B cell (primary cell): Measurements from ENCODE around the gene CEND1. TPM values are rescaled to one million over a fixed set of nuclear protein-coding genes. Genes with fewer than 3 reads are reported as not detected.

ENCODE experiments used
- ATAC-seq: fragments of 200-7000 bp; cut with Tn5 transposase; one replicate; pipeline ENCODE4 v1.10.0; 2021; ENCODE audit warnings: low read depth, mild to moderate bottlenecking, moderate number of reproducible peaks, moderate library complexity
- CTCF ChIA-PET: fragments of 350-600 bp; sonication (Branson Sonifier 250); formaldehyde crosslinking; loops from one replicate; lab custom pipeline; 2021; ENCODE audit warnings: antibody characterized with exemption, inconsistent platforms; lab: Charles Lee
- POLR2A ChIA-PET: fragments of 350-600 bp; sonication (Branson Sonifier 250); formaldehyde crosslinking; loops from one replicate; lab custom pipeline; 2021; ENCODE audit warnings: antibody characterized with exemption; lab: Charles Lee
- DNase-seq: peaks from one replicate; pipeline ENCODE4 v3.0.0; 2013
- H2AFZ ChIP-seq: 2 replicates; pipeline ENCODE4 v1.6.1; 2012; ENCODE audit warnings: mild to moderate bottlenecking, low read depth, low read length; ENCODE audit not compliant: insufficient read depth, poor library complexity, severe bottlenecking
- H3K27ac ChIP-seq, 2 donors: 1 replicate in 1 of 2; 2 replicates in 1 of 2; pipeline ENCODE4 v1.5.1; 2012 to 2013; ENCODE audit warnings: low read length in 2 of 2, mild to moderate bottlenecking in 2 of 2, moderate library complexity in 1 of 2
- H3K27me3 ChIP-seq, 4 experiments: fragments of 200-600 bp in 1 of 4; sonication (generic) in 1 of 4; replicated peaks in 1 of 4; 1 replicate in 2 of 4; 2 replicates in 2 of 4; pipeline versions ENCODE4 v1.6.1 to v1.7.0; 2013 to 2016; ENCODE audit warnings: low read length in 3 of 4, mild to moderate bottlenecking in 2 of 4, mixed read lengths in 1 of 4, moderate library complexity in 1 of 4; ENCODE audit not compliant: insufficient read depth in 4 of 4, control insufficient read depth in 3 of 4; ENCODE audit errors: control extremely low read depth in 1 of 4
- H3K36me3 ChIP-seq, 2 experiments: replicated peaks in 1 of 2; 1 replicate in 1 of 2; 2 replicates in 1 of 2; pipeline versions ENCODE4 v1.6.1 to v1.7.1; 2013; ENCODE audit warnings: low read length in 1 of 2; ENCODE audit not compliant: insufficient read depth in 2 of 2, control insufficient read depth in 1 of 2; ENCODE audit errors: control extremely low read depth in 1 of 2, extremely low read depth in 1 of 2
- H3K4me1 ChIP-seq, 2 donors: fragments of 200-600 bp in 1 of 2; sonication (generic) in 1 of 2; 1 replicate in 1 of 2; 2 replicates in 1 of 2; pipeline versions ENCODE4 v1.5.1 to v1.6.1; 2013 to 2017; ENCODE audit warnings: low read length in 2 of 2; ENCODE audit not compliant: control insufficient read depth in 2 of 2, insufficient read depth in 2 of 2
- H3K4me2 ChIP-seq: replicated peaks from 2 replicates; pipeline ENCODE3; 2012; ENCODE audit warnings: mild to moderate bottlenecking, low read depth, low read length; ENCODE audit not compliant: poor library complexity, severe bottlenecking
- H3K4me3 ChIP-seq, 5 experiments: fragments of 200-600 bp in 1 of 5; sonication (generic) in 1 of 5; 1 replicate in 3 of 5; 2 replicates in 2 of 5; pipeline versions ENCODE4 v1.5.1 to v1.7.0; 2011 to 2016; ENCODE audit warnings: low read length in 4 of 5, mild to moderate bottlenecking in 4 of 5, low read depth in 2 of 5, control low read depth in 1 of 5, moderate library complexity in 1 of 5; ENCODE audit not compliant: insufficient read depth in 1 of 5; ENCODE audit errors: control extremely low read depth in 1 of 5, extremely low read depth in 1 of 5
- H3K79me2 ChIP-seq: fragments of 200-600 bp; sonication (generic); one replicate; pipeline ENCODE4 v1.6.0; 2016; ENCODE audit warnings: low read length; ENCODE audit not compliant: control insufficient read depth, insufficient read depth
- H3K9ac ChIP-seq: fragments of 200-600 bp; sonication (generic); 2 replicates; pipeline ENCODE4 v1.6.1; 2017; ENCODE audit warnings: mild to moderate bottlenecking, low read length, moderate library complexity
- H3K9me3 ChIP-seq, 3 donors: one replicate each; pipeline versions ENCODE4 v1.6.1 to v1.7.1; 2013; ENCODE audit warnings: low read length in 2 of 3; ENCODE audit not compliant: control insufficient read depth in 2 of 3, insufficient read depth in 1 of 3; ENCODE audit errors: control extremely low read depth in 1 of 3
- H4K20me1 ChIP-seq: 2 replicates; pipeline ENCODE4 v1.6.0; 2012; ENCODE audit warnings: mild to moderate bottlenecking, low read length; ENCODE audit not compliant: insufficient read depth, control insufficient read depth, poor library complexity, severe bottlenecking
- H3K27ac Mint-ChIP-seq: one replicate; pipeline ENCODE4 v1.8.0; 2021; ENCODE audit warnings: mixed read lengths
- H3K27me3 Mint-ChIP-seq: one replicate; pipeline ENCODE4 v1.8.0; 2021; ENCODE audit warnings: mixed read lengths
- H3K4me1 Mint-ChIP-seq: one replicate; pipeline ENCODE4 v1.8.0; 2021; ENCODE audit warnings: mixed read lengths
- H3K4me3 Mint-ChIP-seq: one replicate; pipeline ENCODE4 v1.8.0; 2021; ENCODE audit warnings: mixed read lengths
- H3K9me3 Mint-ChIP-seq: one replicate; pipeline ENCODE4 v1.8.0; 2022; ENCODE audit warnings: mixed read lengths; ENCODE audit not compliant: insufficient read depth
- EZH2 ChIP-seq: IDR thresholded peaks from 2 replicates; pipeline ENCODE4 v1.6.1; 2012; ENCODE audit warnings: borderline replicate concordance, low read depth, mild to moderate bottlenecking, moderate library complexity, low read length; ENCODE audit not compliant: insufficient read depth, poor library complexity, severe bottlenecking
- WGBS: methylation state at CpG from one replicate; pipeline ENCODE4 v1.1.5; 2013; ENCODE audit warnings: missing lambda C conversion rate; ENCODE audit not compliant: insufficient coverage; 5-methylcytosine and 5-hydroxymethylcytosine counted together
- intact Hi-C: fragments of 100-400 bp; cut with micrococcal nuclease; formaldehyde crosslinking; loops from one replicate; pipeline ENCODE4 v1.10.0; 2022
- polyA plus RNA-seq: library from polyadenylated mRNA; depleted of rRNA; stranded (reverse); fragments of >200 nt; gene quantifications from 2 replicates; pipeline ENCODE4 v1.2.3, GENCODE V29; 2012
- total RNA-seq, 2 donors: library from RNA; stranded (reverse); fragments of 120-200 nt in 1 of 2; gene quantifications; 1 replicate in 1 of 2; 2 replicates in 1 of 2; pipeline versions ENCODE4 v1.2.3 to v1.2.4, GENCODE V29; 2013 to 2022
- TF ChIP-seq, protein P1 (sequence below): fragments of 200-600 bp; IDR thresholded peaks from one replicate; pipeline ENCODE4 v1.8.0; 2022; ENCODE audit warnings: antibody characterized with exemption, mild to moderate bottlenecking

The CEND1 gene
- total and polyA plus RNA-seq, 2 donors (not counting 1 experiment from before 2014, with no cell fraction given) = 0.13 to 0.39 TPM

- H3K9me3 Mint-ChIP-seq = no peaks in the 10 kb centered on the region
- no peak overlapping the region for H3K27ac Mint-ChIP-seq
- no peak overlapping the region for H2AFZ ChIP-seq
- H4K20me1 ChIP-seq = peaks cover 54% of the 10 kb centered on the region
- ATAC-seq = no peak
- H3K9ac ChIP-seq = no peak overlapping the region
- ChIA-PET POLR2A (interaction anchor here (0.6 kb wide), 1 partner anchor 48 kb away, joined by 5 read pairs; no protein-coding TSS in a partner anchor), CTCF (no interaction called here)
- peaks cover 0 to 24% (median 5%) of the 10 kb centered on the region in 4 experiments for H3K27me3 ChIP-seq
- 91% methylated on average over 14 of the region's 18 CpGs for WGBS
- peaks cover 0 to 3% (median 0%) of the 10 kb centered on the region in 3 donors for H3K9me3 ChIP-seq
- H3K4me1 ChIP-seq = peaks cover 18 to 31% of the 10 kb centered on the region in 2 donors
- no peak overlapping the region for H3K4me2 ChIP-seq
- H3K4me1 Mint-ChIP-seq = peaks cover 7% of the 10 kb centered on the region
- H3K4me3 Mint-ChIP-seq = no peak overlapping the region
- H3K4me3 ChIP-seq = no peak overlapping the region
- TF ChIP-seq, protein P1, sequence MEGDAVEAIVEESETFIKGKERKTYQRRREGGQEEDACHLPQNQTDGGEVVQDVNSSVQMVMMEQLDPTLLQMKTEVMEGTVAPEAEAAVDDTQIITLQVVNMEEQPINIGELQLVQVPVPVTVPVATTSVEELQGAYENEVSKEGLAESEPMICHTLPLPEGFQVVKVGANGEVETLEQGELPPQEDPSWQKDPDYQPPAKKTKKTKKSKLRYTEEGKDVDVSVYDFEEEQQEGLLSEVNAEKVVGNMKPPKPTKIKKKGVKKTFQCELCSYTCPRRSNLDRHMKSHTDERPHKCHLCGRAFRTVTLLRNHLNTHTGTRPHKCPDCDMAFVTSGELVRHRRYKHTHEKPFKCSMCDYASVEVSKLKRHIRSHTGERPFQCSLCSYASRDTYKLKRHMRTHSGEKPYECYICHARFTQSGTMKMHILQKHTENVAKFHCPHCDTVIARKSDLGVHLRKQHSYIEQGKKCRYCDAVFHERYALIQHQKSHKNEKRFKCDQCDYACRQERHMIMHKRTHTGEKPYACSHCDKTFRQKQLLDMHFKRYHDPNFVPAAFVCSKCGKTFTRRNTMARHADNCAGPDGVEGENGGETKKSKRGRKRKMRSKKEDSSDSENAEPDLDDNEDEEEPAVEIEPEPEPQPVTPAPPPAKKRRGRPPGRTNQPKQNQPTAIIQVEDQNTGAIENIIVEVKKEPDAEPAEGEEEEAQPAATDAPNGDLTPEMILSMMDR = no peak
- no peak for TF ChIP-seq EZH2
- no peaks in the 10 kb centered on the region for H3K27me3 Mint-ChIP-seq
- H3K27ac ChIP-seq = no peak overlapping the region
- H3K36me3 ChIP-seq = peaks cover 0 to 7% of the 10 kb centered on the region in 2 experiments
- peaks cover 25% of the 10 kb centered on the region for H3K79me2 ChIP-seq
- no peak for DNase-seq
- intact Hi-C loops = loop anchor here (10.0 kb wide), 1 partner anchor 336 kb away; the partner anchor contains the start of gene PTDSS2
These were observed 1.1 kb upstream of the CEND1 start for GRCh38 chr11:790721-791564.
